Measurements from ENCODE around the gene ARL8B.

- TF ChIP-seq YY1 (IDR thresholded peaks at IDR 0.05; ENCODE audit: low read depth, low read length) (no peak), NR2C2 (IDR thresholded peaks at IDR 0.05; ENCODE audit: borderline replicate concordance, control insufficient read depth, insufficient read length, low read depth) (no peak), CTCF (IDR thresholded peaks at IDR 0.05 in 2 of 3, conservative IDR thresholded peaks at IDR 0.05 in 1 of 3; ENCODE audit: control insufficient read depth in 2 of 3, extremely low read depth in 1 of 3, insufficient read depth in 1 of 3, low read depth in 3 of 3, low read length in 3 of 3) (no peak), FOS (IDR thresholded peaks at IDR 0.05; ENCODE audit: borderline replicate concordance, extremely low read depth, insufficient read length) (no peak), ZNF274 (IDR thresholded peaks at IDR 0.05; ENCODE audit: insufficient read depth, insufficient read length) (no peak), HDGF (IDR thresholded peaks at IDR 0.05) (no peak), EED (IDR thresholded peaks at IDR 0.05; ENCODE audit: low read depth) (no peak), GATAD2B (conservative IDR thresholded peaks at IDR 0.05; ENCODE audit: low read depth) (no peak), POLR2AphosphoS5 (IDR thresholded peaks at IDR 0.05; ENCODE audit: low read length) (no peak)
Observed at GRCh38 chr3:5098346-5098745, 23.7 kb upstream of the ARL8B start.

Measured in GM12878 (cell line).